Measurements from ENCODE around the gene AQP2.

Gene AQP2

DNA sequence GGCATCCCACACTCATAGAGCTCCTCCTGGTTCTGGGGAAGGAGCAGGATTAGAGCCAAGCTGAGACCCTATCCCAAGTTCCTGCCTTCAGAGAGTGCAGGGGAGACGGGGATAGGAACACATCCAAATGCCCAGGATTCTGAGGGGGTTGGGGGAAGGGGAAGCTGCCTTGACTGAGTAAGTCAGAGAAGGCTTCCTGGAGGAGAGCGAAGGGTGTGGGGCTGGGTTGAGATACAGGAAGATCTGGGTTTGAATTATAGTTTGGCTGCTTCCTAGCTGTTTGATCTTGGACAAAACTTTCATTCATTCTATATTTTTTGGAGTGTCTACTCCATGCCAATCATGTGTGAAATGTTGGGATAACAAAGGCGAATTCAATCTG, 8.0 kb upstream of the AQP2 start:
- DNase-seq = no peak

DNA sequence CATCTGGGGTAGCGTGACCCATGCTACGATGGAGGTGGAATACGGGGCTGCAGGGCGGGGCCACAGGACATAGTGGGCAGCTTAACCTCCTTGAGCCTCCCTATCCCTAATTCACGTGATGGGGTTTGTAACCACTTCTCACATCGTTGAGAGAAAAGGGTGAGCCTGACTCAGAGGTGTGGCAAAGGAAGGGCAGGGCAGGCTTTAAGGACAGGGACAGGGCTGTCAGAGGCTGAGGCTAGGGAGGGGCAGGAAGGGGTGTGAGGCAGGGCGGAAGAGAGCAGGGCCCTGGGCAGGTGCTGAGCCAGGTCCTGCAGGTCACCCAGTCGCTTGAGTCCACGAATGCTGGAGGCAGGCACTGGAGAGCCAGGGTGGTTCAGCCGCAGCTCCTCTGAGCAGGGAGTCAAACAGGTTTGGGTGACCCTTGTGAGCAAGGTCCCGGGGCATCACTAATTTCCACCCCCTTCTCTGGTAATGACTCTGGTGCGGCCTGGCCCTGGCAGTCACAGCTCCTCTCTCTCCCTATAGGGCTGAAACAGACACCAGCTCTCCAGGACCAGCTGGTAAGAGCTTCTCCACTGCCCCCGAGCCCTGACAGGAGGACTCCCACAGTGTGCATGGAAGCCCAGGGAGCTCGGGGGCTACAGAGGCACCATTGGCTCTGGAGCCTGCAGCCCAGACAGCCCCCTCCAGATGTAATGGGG, 7.5 kb upstream of the AQP2 start:
- no peak for DNase-seq

DNA sequence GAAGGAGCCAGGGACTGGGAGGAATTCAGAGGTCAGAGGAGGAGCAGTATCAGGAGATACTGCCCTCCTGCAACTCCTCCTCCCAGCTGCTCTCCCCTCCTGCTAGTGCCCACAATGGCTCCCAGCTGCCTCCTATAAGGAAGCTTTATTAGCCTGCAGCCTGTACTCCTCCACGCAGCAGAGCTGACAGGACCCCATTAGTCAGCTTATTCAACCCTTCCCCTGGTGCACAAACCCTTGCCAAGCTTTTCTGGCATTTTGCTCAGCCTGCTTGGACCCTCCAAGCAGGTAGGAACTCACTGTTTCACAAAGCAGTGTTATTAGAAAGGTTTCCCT, 6.9 kb upstream of the AQP2 start:
- DNase-seq = no peak

DNA sequence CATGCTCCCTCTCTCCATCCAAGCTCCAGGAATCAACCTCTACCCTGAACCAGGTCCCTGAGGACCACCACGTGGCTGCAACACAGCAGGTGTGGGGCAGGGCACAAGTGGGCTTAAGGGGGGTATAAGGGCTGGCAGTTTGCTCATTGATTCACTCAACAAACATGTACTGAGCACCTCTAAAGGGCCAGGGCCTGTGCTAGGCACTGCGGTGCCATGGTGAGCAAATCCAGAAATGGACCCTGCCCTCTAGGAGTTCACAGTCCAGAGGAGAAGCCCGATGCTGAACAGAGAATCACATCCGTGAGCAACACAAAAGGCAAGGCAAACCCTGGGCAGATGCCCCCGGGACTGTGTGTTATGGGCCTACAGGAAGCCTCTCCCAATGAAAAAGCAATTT, 6.5 kb upstream of the AQP2 start:
- DNase-seq = no peak

DNA sequence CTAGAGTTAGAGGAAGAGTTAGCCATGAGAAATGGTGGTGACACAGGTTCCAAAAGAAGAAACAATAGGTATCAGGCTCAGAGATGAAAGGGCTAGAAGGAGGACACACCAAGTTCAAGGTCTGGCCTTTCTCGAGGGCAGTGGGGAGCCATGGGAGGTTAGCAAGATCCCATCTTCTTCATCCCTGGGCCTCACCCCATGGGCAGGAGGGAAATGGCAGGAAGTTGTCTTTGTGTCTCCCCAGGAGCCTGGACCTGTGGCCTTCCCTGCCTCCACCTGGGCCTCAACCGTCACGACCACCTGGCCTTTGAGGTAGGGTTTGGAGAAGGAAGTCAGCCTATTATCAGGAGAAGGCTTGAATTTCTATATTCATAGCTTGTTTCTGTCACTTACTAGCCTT, 5.8 kb upstream of the AQP2 start:
- no peak for DNase-seq

DNA sequence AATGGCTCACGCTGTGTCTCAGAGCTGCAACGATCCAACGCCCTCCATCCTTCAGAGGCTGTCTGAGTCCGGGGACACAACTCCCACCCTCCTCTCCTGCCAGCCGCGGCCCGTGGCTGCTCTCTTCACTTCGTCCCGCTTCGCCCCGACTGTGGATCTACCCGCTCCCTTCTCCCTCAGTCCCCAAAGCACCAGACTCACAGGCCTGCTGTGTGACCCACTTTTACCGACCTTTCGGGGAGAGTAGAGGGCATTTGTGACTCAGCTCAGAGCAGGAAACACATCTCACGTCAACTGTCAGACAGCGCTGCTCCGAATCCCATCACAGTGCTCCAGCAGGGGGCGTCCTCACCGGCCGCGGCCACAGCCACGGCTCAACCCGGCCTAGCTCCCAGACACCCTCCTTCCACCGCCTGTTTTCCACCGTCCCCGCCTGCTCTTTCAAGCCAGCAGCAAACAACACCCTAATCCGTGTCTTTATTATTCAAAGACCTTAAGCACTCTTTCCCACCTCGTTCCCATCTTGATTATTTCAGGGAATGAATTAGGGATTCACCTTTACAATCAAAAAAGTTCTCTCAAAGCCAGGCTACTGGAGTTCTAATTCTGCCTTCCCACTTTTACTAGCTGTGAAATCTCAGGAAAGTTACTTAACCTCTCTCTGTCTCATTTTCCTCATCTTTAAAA, 5.0 kb upstream of the AQP2 start:
- DNase-seq = no peak

DNA sequence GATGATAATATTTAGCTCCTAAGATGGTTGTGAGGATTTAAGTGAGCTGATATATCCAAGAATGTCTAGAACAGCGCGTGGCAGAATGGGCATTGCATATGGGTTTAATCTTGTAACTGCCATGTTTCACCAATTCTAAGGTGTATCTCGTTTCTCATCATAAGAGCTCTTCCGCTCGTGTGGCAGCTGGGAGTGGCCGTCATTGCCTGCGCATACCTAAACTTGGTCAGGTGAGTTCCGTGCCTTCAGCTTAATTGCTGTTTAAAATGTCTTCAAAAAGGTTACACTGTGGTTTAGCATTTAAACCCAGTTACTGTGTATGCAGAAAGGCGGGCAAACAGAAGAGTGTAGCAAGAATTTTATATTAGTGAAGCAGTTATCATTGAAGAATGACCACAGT, 4.5 kb upstream of the AQP2 start:
- no peak for DNase-seq

DNA sequence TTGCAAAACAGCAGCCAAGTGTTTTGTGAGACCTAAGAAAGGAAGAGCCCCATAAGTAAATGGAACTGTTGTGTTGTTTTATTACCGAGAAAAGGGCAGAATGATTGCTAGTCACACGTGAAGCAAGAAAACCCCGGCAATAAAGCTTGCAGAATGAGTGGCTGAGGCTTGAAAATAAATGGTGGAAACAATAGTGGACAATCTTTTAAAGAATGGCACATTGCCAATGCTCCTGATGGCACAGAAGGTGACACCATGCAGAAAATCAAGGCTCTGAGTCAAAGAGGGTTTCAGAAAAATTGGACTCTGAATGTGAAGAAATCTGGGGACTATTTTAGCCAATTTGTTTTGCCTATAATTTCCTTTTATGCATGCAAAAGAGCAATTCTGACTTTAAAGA, 4.0 kb upstream of the AQP2 start:
- peak; percentile 7 for DNase-seq

DNA sequence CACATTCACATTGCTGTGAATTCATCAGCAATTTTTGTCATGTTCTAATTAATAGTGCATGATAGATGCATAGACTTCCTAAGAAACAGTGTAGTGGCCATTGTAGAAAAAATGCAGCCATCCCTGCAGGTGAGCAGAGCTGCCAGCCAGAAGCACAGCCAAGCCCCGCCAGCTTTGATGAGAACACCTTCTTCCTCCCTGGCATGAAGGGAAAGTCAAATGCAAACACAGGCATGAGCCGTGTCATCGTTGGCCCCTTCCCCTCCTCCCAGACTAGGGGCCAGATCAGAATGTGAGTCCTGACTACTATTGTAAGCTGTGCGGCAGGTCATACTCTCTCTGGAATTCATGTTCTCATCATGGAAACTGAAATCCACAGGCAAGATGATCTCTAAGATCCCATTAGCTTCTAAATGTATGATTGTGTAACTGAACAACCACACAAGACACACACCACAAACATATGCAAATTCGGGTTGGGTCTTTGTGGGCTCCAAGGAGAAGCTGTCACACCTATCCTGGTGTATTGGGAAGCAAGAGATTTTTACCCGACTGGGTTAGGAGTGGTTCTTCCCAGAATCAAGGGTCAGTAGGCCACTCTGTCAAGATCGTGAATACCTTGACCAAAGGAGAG, 2.8 kb upstream of the AQP2 start:
- no peak for DNase-seq

DNA sequence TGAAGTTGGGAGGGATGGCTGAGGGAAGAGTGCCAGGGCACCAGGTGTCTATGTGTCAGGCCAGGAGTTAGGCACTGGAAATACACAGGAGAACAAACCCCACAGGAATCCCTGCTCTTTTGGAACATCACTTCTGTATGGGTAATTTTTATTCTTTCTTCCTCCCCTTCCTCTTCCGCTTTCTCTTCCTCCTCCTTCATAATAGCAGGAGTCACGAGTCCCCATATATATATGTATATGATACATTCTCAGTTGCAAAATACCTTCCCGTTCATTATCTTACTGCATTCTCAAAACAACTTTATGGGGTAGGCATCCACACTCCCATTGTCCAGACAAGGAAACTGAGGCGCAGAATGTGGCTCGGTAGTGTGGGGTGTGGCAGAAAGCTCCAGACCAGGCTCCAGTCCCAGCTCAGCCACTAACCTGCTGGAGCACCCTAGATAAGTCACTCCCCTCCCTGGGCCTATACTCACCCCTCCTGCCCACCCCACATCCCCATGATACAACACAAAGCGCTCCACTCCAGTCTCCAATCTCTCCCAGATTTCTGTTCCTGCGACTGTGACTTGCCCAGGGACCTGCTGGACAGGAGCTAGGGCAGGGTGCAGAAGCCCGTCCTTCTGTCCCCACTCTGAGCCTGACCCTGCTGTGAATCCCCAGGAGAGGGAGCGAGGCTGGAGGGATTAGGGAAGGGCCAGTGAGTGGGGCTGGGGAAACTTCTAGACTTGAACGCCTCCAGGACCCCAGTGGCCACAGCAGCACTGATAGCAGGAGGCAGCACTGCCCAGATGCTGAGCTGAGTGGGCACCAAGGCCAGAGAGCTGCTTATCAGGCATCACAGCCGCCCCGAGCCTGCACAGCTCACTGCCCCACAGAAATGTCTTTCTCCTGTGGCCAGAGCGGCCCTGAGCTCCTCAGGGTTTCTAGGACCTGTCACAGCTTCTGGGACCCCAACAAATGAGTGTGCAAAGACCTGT, 1.4 kb upstream of the AQP2 start:
- no peak for DNase-seq

DNA sequence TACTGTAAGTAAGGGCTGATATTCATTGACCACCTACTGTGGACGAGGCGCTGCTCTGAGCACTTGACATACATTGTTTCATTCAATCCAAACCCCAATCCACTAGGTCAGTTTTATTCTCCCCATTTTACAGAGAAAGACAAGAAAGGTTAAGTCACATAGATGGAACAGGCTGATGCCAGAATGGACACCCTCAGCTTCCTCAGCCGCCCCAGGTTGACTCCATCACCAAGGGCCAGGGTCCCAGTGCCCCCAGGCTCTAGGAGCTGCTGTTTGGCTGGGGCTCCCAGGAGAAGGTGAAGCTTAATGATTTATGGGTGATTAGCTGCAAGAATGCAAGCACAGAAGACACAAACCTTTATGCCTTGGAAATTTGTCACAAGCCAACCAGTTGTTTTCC, 671 bp upstream of the AQP2 start:
- DNase-seq = no peak

DNA sequence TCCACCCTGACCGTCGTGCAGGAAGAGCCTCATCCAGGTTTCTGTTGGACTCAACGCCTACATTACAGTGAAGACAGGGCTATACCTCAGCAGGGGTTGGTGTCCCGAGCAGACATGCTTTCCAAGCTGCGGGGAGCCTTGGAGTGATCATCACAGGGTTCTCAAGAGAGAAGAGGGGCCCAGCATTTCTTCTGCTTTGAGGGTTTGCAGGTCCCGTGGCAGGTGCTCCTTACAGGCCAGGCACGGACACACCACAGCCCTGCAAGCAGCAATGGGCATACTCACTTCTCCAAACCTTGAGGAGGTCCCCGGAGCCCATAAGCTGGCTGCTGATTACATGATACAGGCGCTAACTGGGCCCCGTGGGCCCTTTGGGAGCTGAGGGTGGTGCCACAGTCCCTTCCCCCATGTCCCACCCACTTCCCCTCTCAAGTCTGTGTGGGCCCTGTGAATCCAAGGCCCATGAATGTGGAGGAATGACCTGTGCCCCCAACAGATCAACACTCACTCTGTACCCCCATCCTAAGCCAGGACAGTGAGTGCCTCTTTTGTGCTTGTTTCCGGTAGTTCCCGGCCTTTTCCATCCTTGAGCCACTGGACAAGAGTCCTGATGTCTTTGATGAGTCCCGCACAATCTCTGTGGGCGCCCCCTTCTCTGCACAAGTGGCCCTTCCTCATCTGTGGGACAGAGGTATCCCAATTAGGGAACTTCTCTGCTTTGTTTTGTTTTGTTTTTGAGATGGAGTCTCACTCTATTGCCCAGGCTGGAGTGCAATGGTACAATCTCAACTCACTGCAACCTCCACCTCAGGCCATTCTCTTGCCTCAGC, 1.1 kb downstream of the AQP2 start:
- DNase-seq = no peak

DNA sequence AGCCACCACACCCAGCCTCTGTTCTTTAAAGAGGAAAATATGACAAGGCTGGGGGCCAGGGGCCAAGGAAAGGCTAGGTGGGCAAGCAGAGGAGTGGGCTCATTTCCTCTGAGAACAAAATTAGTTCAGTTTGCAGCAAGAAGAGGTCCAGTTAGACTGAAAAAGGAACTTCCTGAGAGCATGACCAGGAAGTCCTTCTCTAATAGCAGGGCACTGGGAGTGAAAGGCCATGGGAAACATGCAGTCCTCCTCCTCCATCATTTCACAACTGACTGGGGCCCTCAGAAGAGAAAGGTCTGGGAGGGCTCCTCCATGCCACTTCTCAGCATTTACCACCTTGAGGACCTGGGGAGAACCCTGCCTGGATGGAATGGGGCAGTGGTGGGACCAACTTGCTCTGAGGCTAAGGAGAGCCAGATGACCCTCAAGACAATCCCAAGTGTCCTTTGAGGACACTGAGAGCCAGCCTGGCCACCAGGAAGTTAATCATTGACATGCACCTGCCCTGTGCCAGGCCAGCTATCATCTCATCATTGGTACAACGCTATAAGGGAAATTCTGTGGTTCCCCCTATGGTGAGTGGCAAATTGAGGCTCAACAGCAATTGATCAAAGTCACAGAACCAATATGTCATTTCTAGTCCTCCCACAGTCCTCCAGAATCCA, 2.0 kb downstream of the AQP2 start:
- no peak for DNase-seq

DNA sequence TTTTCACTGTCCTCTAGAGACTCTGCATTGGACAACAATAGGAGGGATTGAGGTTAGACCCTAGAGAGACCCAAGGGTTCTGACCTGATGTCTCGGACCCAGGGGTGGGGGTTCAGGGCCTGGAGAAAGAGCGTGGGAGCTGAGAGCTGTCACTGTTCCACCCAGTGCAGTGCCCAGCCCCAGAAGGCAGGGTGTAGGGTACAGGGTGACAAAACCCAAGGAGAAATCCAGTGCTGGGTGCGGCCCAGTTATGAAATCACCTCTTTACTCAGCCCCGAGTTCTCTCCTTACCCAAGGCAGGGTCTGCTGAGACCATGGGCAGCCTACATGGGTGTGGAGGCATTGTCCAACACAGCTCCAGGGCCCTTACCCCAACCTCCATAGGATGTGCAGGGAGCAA, 2.6 kb downstream of the AQP2 start:
- DNase-seq = no peak

DNA sequence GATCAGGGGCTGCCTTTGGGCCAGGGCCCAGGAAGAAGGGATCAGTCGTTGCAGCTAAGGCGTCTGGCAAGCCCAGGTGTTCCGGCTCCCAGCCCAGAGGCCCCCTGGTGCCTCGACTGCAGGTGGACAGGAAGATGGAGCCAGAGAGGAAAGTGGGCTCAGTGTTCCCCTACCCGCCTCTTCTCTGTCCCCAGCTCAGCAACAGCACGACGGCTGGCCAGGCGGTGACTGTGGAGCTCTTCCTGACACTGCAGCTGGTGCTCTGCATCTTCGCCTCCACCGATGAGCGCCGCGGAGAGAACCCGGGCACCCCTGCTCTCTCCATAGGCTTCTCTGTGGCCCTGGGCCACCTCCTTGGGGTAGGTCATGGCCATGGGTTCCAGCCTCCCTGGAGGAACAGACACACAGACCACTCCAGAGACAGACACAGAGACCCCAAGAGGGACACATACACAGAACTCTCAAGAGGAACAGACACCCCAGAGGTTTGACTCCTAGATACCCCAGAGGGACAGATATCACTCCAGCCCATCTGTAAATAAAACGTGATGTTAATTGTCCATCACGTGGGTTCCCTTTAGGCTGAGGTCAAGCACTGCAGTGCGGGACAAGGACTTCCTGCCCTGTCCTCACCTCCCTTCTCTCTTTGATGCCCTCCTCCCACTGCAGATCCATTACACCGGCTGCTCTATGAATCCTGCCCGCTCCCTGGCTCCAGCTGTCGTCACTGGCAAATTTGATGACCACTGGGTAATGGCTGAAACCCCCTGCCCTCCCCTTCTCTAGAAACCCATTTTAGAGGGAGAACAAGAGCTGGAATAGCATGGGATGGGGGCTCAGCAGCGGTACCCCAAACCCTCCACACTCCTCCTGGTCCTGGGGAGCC, 3.7 kb downstream of the AQP2 start:
- DNase-seq = no peak

DNA sequence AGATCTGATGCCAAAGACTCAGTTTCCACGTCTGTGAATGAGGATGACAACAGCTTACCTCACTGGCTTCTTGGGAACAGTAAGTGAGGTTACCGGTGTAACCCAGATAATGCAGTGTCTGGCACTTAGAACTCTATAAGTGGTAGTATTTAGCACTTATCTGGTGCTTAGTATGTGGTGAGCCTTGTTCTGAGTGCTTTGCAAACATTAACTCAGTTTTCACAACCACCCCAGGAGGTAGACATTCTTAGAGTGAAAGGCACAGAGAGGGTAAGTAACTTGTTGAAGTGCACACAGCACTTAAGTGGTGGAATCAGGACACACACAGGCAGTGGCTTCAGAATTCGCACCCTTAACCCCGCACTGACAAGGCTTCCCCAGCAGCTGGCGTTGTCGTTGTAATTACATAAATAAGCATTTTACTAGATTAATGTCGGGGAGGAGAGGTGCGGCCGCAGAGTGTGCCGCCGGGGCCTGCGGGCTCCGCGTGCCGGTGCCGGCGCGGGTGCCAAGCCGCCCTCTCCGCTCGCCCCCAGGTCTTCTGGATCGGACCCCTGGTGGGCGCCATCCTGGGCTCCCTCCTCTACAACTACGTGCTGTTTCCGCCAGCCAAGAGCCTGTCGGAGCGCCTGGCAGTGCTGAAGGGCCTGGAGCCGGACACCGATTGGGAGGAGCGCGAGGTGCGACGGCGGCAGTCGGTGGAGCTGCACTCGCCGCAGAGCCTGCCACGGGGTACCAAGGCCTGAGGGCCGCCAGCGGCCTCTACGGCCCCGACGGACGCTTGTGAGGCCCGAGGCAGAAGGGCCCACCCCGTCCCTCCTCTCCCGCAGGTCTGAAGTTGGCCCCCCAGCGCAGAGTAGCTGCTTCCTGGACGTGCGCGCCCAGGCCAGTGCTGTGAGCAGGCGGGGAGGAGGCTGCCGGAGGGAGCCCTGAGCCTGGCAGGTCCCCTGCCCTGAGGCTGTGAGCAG, 4.6 kb downstream of the AQP2 start:
- DNase-seq = no peak

DNA sequence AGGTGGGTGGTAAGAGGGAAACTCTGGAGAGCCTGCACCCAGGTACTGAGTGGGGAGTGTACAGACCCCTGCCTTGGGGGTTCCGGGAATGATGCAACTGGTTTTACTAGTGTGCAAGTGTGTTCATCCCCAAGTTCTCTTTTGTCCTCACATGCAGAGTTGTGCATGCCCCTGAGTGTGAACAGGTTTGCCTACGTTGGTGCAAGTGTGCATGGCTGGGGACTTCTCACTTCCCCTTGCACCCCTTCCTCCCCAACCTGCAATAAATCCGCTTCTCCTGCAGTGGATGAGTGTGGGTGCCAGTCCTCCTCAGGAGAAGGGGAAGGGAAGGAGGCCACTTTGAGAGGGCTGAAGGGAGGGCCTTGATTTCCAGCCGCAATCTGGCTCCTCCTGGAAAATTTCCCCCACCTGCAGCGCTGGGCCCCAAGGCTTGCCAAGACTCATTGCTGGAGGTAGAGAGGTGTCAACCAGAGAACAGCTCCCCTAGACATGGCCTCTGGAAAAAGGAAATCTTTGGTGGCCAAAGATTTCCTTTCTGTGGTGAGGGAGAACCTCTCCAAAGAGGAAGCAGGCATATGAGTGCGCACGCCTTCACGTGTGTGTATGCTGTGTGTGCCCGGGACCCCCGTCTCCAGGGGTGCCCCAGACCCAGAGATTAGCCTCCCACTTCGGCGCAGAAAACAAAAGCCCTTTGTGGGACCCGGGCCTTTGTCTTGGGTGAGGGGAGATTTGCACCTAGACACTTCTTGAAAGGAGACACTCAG, 5.5 kb downstream of the AQP2 start:
- no peak for DNase-seq

DNA sequence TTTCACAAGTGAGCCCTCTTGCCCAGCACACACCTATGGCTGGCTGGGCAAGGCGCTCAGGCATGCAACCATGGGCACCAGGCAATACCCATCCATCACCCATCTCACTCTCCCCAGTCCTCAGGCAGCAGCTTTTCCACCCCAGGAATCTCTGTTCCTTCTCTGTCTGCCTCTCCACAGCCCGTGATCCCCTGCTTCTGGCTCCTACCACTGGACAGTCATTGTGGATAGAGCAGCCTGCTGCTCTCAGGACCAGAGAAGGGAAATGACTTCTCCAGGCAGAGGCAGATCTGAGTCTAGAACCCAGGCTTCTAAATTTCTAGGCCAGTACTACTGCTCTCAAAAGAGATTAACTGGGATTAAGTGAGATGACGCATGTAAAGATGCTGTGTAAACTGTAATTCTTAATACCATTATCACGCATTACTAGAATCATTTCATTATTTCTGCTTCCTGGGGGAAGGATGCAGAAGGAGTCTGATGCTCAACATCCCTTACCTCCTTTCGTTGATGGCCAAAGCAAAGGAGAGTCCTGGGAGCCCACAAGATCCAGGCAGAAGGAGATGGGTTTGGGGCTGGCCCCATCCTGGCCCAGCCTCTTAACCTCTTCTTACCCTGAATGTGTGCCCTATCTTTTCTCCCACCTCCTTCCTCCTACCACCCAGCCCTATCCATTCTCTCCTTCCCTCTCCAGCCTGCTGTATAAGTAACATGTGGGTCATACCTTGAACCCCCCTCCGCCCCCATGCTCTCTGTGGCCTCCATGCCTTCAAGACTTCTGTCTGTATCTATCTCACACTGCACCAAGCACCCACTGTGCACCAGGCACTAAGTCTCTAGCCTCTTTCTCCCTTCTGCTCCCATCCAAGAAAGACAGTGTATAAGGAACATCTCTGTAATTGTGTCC, 6.4 kb downstream of the AQP2 start:
- DNase-seq = no peak

Data from NCI-H1092 treated with DMSO at 0.1 percent for 48 hours (cell line).